Colonic mucosa (tissue), 4 donors: Measurements from ENCODE around the gene TM7SF3. TPM values are rescaled to one million over a fixed set of nuclear protein-coding genes. Genes with fewer than 3 reads are reported as not detected.
A peak's percentile ranks its signal among the peaks of the same experiment; 100 is the strongest.

Experiments
- DNase-seq: peaks from one replicate; pipeline ENCODE4 v3.0.0-alpha.2; 2020
- H3K27ac ChIP-seq: fragments of 200-600 bp; one replicate; pipeline ENCODE4 v1.8.0; 2021
- H3K27me3 ChIP-seq: fragments of 200-600 bp; one replicate; pipeline ENCODE4 v1.8.0; 2021
- H3K36me3 ChIP-seq: fragments of 200-600 bp; one replicate; pipeline ENCODE4 v1.8.0; 2021
- H3K4me1 ChIP-seq: fragments of 200-600 bp; one replicate; pipeline ENCODE4 v1.8.0; 2021; ENCODE audit warnings: mild to moderate bottlenecking
- H3K4me3 ChIP-seq: fragments of 200-600 bp; one replicate; pipeline ENCODE4 v1.8.0; 2021
- H3K9ac ChIP-seq, 2 donors: one replicate each; pipeline ENCODE4 v1.7.0; 2013; ENCODE audit warnings: control low read depth in 2 of 2, low read depth in 2 of 2, low read length in 2 of 2
- H3K9me3 ChIP-seq: fragments of 200-600 bp; one replicate; pipeline ENCODE4 v1.8.0; 2021
- intact Hi-C: fragments of 100-400 bp; cut with DNase I; formaldehyde crosslinking; loops from one replicate; pipeline ENCODE4 v1.14.1; 2022
- total RNA-seq, 2 donors: library from RNA; stranded (reverse); fragmentation: NEBNext Ultra II Directional in 1 of 2; extraction: Animal tissue kit (Norgen Biotek cat#: 25700) in 1 of 2; gene quantifications; one replicate each; pipeline ENCODE4 v1.2.1, GENCODE V29; 2021
- TF ChIP-seq, protein P1 (sequence below): fragments of 200-600 bp; IDR thresholded peaks from one replicate; pipeline ENCODE4 v1.8.0; 2022; ENCODE audit warnings: antibody characterized with exemption, mild to moderate bottlenecking
- donor health status: healthy.
- donor health status: DM: no; HTN: no; CAD: no.
- donor health status: DM: no; HTN: no; CAD: no.

Gene TM7SF3, protein sequence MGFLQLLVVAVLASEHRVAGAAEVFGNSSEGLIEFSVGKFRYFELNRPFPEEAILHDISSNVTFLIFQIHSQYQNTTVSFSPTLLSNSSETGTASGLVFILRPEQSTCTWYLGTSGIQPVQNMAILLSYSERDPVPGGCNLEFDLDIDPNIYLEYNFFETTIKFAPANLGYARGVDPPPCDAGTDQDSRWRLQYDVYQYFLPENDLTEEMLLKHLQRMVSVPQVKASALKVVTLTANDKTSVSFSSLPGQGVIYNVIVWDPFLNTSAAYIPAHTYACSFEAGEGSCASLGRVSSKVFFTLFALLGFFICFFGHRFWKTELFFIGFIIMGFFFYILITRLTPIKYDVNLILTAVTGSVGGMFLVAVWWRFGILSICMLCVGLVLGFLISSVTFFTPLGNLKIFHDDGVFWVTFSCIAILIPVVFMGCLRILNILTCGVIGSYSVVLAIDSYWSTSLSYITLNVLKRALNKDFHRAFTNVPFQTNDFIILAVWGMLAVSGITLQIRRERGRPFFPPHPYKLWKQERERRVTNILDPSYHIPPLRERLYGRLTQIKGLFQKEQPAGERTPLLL
- 10 to 100 TPM; 50.0 to 59.1 TPM for total RNA-seq

DNA sequence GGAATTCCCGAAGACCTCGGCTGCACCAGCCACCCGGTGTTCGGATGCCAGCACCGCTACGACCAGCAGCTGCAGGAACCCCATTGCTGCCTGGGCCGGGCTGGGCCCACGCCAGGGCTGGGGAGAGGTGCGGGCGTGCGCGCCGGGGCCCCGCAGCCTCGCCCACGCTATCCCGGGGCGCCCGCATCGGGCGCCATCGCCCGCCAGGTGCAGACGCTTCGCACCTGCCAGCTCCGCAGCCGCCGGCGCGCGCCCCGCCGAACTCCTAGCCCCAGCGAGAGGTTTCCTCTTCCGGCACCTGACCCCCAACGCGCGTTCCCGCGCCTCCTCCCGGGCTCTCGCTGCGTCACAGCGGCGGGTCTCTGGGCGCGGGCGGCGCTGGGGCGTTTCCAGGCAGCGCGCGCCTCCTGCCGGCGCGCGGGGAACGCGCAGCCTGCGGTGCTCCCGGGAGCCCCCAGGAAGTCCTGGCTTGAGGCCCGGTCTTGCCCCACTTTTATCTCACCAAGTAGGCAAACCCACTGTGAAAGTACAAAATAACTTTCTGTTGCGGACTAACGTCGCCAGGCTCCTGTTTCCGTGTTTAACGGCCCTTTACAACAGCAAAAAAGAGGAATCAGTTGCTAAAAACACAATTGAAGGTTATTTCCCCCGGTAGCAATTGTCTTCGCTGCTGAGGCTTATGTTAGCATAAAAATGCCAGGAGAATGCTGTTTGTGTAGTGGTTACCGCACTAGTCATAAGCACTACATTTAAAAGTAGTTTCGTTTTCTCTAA, at the start of gene TM7SF3:
Gene TM7SF3 (minus strand): TSS at position 300 of the 774 bp plus-strand sequence. CDS start 216 bp downstream, at position 84.
- H3K9me3 ChIP-seq: no peaks in the 10 kb centered on the region
- intact Hi-C loops: loop anchor here (5.0 to 10.0 kb wide), 2 partner anchors 72 to 159 kb away; no protein-coding TSS in a partner anchor
- H3K27ac ChIP-seq: peak within 1 kb of the TSS; percentile 90
- peaks cover 8% of the 10 kb centered on the region for H3K4me1 ChIP-seq
- DNase-seq: peak; percentile 96
- H3K27me3 ChIP-seq: no peaks in the 10 kb centered on the region
- no peaks in the 10 kb centered on the region for H3K36me3 ChIP-seq
- H3K4me3 ChIP-seq: peak within 1 kb of the TSS; percentile 80
- peak within 1 kb of the TSS; percentile 82 to 95 for H3K9ac ChIP-seq
- TF ChIP-seq, protein P1, sequence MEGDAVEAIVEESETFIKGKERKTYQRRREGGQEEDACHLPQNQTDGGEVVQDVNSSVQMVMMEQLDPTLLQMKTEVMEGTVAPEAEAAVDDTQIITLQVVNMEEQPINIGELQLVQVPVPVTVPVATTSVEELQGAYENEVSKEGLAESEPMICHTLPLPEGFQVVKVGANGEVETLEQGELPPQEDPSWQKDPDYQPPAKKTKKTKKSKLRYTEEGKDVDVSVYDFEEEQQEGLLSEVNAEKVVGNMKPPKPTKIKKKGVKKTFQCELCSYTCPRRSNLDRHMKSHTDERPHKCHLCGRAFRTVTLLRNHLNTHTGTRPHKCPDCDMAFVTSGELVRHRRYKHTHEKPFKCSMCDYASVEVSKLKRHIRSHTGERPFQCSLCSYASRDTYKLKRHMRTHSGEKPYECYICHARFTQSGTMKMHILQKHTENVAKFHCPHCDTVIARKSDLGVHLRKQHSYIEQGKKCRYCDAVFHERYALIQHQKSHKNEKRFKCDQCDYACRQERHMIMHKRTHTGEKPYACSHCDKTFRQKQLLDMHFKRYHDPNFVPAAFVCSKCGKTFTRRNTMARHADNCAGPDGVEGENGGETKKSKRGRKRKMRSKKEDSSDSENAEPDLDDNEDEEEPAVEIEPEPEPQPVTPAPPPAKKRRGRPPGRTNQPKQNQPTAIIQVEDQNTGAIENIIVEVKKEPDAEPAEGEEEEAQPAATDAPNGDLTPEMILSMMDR: peak; percentile 97

DNA sequence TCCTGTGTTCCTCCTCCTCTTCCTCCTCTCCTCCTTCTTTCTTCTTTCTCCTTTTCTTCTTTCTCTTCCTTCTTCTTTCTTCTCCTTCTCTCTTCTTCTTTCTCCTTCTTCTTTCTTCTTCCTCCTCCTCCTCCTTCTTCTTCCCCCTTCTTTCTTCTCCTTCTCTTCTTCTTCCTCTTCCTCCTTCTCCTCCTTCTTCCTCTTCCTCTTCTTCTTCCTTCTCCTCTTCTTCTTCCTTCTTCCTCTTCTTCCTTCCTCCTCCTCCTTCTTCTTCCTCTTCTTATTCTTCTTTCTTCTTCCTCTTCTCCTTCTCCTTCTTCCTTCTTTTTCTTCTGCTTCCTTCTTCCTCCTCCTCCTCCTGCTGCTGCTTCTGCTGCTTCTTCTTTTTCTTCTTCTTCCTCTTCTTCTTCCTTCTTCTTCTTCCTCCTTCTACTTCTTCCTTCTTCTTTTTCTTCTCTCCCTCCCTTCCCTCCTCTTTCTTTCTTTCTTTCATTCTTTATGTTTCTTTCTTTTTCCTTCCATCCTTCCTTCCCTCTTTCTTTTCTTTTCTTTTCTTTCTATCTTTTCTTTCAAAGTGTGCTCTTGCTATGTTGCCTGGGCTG, 49.2 kb upstream of the TM7SF3 start:
- no peak overlapping the region for H3K9ac ChIP-seq
- H3K4me1 ChIP-seq: no peaks in the 10 kb centered on the region
- TF ChIP-seq, protein P1: no peak
- no peaks in the 10 kb centered on the region for H3K36me3 ChIP-seq
- no peak overlapping the region for H3K27ac ChIP-seq
- H3K4me3 ChIP-seq: no peak overlapping the region
- no peaks in the 10 kb centered on the region for H3K27me3 ChIP-seq
- DNase-seq: no peak
- intact Hi-C loops: no loop called here
- no peaks in the 10 kb centered on the region for H3K9me3 ChIP-seq

DNA sequence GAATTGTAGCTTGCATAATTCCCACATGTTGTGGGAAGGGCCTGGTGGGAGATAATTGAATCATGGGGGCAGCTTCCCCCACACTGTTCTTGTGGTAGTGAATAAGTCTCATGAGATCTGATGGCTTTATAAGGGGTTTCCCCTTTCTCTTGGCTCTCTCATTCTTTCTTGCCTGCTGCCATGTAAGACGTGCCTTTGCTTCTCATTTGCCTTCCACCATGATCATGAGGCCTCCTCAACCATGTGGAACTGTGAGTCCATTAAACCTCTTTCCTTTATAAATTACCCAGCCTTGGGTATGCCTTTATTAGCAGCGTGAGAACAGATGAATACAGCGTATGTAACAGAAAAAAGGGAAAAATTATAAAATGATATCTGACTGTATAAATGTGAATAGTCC, 47.1 kb upstream of the TM7SF3 start:
- Histone ChIP-seq H3K4me3 (no peak overlapping the region), H3K27me3 (no peaks in the 10 kb centered on the region), H3K9me3 (no peaks in the 10 kb centered on the region), H3K4me1 (no peaks in the 10 kb centered on the region), H3K27ac (no peak overlapping the region), H3K36me3 (no peaks in the 10 kb centered on the region), H3K9ac (no peak overlapping the region)
- intact Hi-C loops: no loop called here
- TF ChIP-seq, protein P1: no peak
- DNase-seq: no peak

DNA sequence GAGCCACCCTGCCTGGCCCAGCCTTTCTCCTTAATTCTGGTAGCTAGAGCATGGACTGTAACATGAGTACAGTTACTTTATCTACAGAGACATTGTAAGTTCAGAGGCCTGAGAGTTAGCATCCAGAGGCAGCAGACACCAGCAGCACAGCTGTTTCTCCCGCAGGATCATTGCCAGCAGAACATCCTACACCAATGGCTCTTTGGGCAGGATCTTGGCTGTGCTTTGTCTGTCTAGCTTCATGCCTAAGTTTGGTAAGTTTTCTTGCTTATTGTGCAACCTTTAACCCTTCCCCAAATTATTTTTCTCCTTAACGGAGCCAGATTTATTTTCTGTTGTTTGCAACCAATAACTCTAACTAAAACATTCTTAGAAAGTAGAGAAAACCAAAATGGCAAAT, 46.6 kb upstream of the TM7SF3 start:
- no peaks in the 10 kb centered on the region for H3K27me3 ChIP-seq
- H3K4me1 ChIP-seq: no peaks in the 10 kb centered on the region
- H3K4me3 ChIP-seq: no peak overlapping the region
- H3K36me3 ChIP-seq: no peaks in the 10 kb centered on the region
- TF ChIP-seq, protein P1: no peak
- DNase-seq: no peak
- H3K27ac ChIP-seq: no peak overlapping the region
- intact Hi-C loops: no loop called here
- no peaks in the 10 kb centered on the region for H3K9me3 ChIP-seq
- no peak overlapping the region for H3K9ac ChIP-seq

DNA sequence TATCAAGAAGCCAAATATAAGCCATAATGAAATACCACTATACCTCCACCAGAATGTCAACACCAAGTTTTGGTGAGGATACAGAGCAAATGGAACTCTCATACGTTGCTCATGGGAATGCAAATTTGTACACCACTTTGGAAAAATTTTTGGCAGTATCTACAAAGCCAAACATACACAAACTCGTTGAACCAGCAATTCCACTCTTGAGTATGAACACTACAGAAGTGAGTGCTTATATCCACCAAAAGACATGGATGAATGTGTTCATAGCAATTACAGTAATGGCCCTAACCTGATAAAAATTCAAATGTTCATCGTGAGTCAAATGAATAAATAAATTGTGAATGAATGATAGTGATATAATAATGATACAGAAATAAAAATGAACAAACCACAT, 43.4 kb upstream of the TM7SF3 start:
- Histone ChIP-seq H3K27me3 (no peaks in the 10 kb centered on the region), H3K9ac (no peak overlapping the region), H3K4me1 (no peaks in the 10 kb centered on the region), H3K27ac (no peak overlapping the region), H3K36me3 (no peaks in the 10 kb centered on the region), H3K9me3 (no peaks in the 10 kb centered on the region), H3K4me3 (no peak overlapping the region)
- DNase-seq: no peak
- intact Hi-C loops: loop anchor here (10.0 kb wide), 1 partner anchor 57 kb away; no protein-coding TSS in a partner anchor
- TF ChIP-seq, protein P1: no peak
